Panc1 (cell line): Measurements from ENCODE around the gene COMMD2. TPM values are rescaled to one million over a fixed set of nuclear protein-coding genes. Genes with fewer than 3 reads are reported as not detected.

Source experiments
- ATAC-seq: fragments of 200-7000 bp; cut with Tn5 transposase; 2 replicates; pipeline ENCODE4 v1.9.1; 2020; ENCODE audit warnings: mild to moderate bottlenecking, moderate library complexity
- BruUV-seq: library from RNA; stranded (reverse); fragments of 400-500 nt; replicated peaks from 2 replicates; lab custom pipeline; 2021; lab: Mats Ljungman, UMichigan
- CTCF ChIA-PET: fragments of 300-600 bp; sonication (Branson Sonifier 250); formaldehyde crosslinking; loops from one replicate; lab custom pipeline; 2022; ENCODE audit warnings: antibody characterized with exemption; lab: Charles Lee
- POLR2A ChIA-PET: fragments of 300-600 bp; sonication (Branson Sonifier 250); formaldehyde crosslinking; loops from one replicate; lab custom pipeline; 2022; ENCODE audit warnings: antibody characterized with exemption; lab: Charles Lee
- DNase-seq: peaks from one replicate; pipeline ENCODE4 v3.0.0-alpha.2; 2010; ENCODE audit warnings: low read depth, low spot score
- H3K27ac ChIP-seq: 2 replicates; pipeline ENCODE4 v1.5.1; 2011; ENCODE audit warnings: mild to moderate bottlenecking, low read length, inconsistent platforms
- H3K27me3 ChIP-seq: fragments of 200-500 bp; sonication (Bioruptor generic); 2 replicates; pipeline ENCODE4 v1.6.0; 2014; ENCODE audit warnings: low read length, inconsistent platforms; ENCODE audit not compliant: control insufficient read depth, insufficient read depth
- H3K36me3 ChIP-seq: fragments of 200-500 bp; sonication (Bioruptor generic); 2 replicates; pipeline ENCODE4 v1.5.1; 2014; ENCODE audit warnings: inconsistent platforms, mild to moderate bottlenecking, low read length, moderate library complexity; ENCODE audit not compliant: control insufficient read depth, insufficient read depth
- H3K4me1 ChIP-seq: 2 replicates; pipeline ENCODE4 v1.5.1; 2011; ENCODE audit warnings: inconsistent platforms, mild to moderate bottlenecking, low read length, moderate library complexity; ENCODE audit not compliant: control insufficient read depth, insufficient read depth
- H3K4me3 ChIP-seq, 2 experiments: 2 replicates each; pipeline ENCODE4 v1.5.1; 2011 to 2012; ENCODE audit warnings: low read depth in 2 of 2, low read length in 2 of 2, mild to moderate bottlenecking in 2 of 2, inconsistent platforms in 1 of 2, moderate library complexity in 1 of 2
- H3K9me3 ChIP-seq: fragments of 200-500 bp; sonication (Bioruptor generic); 2 replicates; pipeline ENCODE4 v1.5.1; 2014; ENCODE audit warnings: low read depth, mild to moderate bottlenecking, inconsistent platforms, low read length, moderate library complexity; ENCODE audit not compliant: control insufficient read depth, insufficient read depth
- CTCF ChIP-seq: fragments of 450-650 bp; IDR thresholded peaks from 2 replicates; pipeline ENCODE4 v1.5.1; 2017; ENCODE audit warnings: mild to moderate bottlenecking
- POLR2AphosphoS5 ChIP-seq: IDR thresholded peaks from 2 replicates; pipeline ENCODE4 v1.6.1; 2012; ENCODE audit warnings: mild to moderate bottlenecking, low read depth, low read length, moderate library complexity
- REST ChIP-seq, 2 experiments: IDR thresholded peaks; 2 replicates each; pipeline ENCODE4 v1.6.1; 2011 to 2012; ENCODE audit warnings: low read depth in 2 of 2, control low read depth in 1 of 2, low read length in 1 of 2, mild to moderate bottlenecking in 1 of 2, moderate library complexity in 1 of 2; ENCODE audit not compliant: insufficient read depth in 1 of 2
- SIN3A ChIP-seq: IDR thresholded peaks from 2 replicates; pipeline ENCODE4 v1.6.1; 2012; ENCODE audit warnings: low read depth, mild to moderate bottlenecking, low read length, moderate library complexity, borderline replicate concordance; ENCODE audit not compliant: insufficient read depth
- TCF7L2 ChIP-seq: IDR thresholded peaks from 2 replicates; pipeline ENCODE4 v1.6.1; 2011; ENCODE audit warnings: mild to moderate bottlenecking, low read depth, low read length, inconsistent platforms
- in situ Hi-C: cut with HindIII; loops from 2 replicates; pipeline ENCODE4 v1.10.0; 2016; ENCODE audit warnings: low sequenced_read_pairs, low pct_unique_long_range_greater_than_20kb
- intact Hi-C: fragments of 100-400 bp; cut with micrococcal nuclease; formaldehyde crosslinking; loops from one replicate; pipeline ENCODE4 v1.10.0; 2022; ENCODE audit not compliant: unreplicated experiment
- total RNA-seq: library from RNA; stranded (reverse); gene quantifications from one replicate; pipeline ENCODE4 v1.2.1, GENCODE V29; 2021; ENCODE audit not compliant: unreplicated experiment

Gene COMMD2
- total RNA-seq, 1 experiment from 2014 or later, result 70.2 TPM

- intact Hi-C loops, result loop anchor here (5.0 kb wide), 1 partner anchor 39 kb away; no protein-coding TSS in a partner anchor
- DNase-seq (no peak), ATAC-seq (no peak)
- BruUV-seq, result no TSS peak
- peaks cover 3% of the 10 kb centered on the region; the same call in 1 of the 2 replicates for H3K27me3 ChIP-seq
- no peaks in the 10 kb centered on the region for H3K9me3 ChIP-seq
- TF ChIP-seq SIN3A (no peak), POLR2AphosphoS5 (no peak), TCF7L2 (no peak), REST (IDR thresholded peaks at IDR 0.05; ENCODE audit: insufficient read depth in 1 of 2, low read depth in 2 of 2, low read length in 1 of 2) (no peak), CTCF (no peak)
- H3K36me3 ChIP-seq, result no peaks in the 10 kb centered on the region
- H3K4me3 ChIP-seq, result no peak overlapping the region
- H3K4me1 ChIP-seq, result no peaks in the 10 kb centered on the region
- no peak overlapping the region for H3K27ac ChIP-seq
- in situ Hi-C loops, result no loop called here
- ChIA-PET CTCF (interaction anchor here (0.9 kb wide), 1 partner anchor 39 kb away, joined by 3 read pairs; no protein-coding TSS in a partner anchor), POLR2A (no interaction called here)
These were observed 16.4 kb upstream of the COMMD2 start for GRCh38 chr3:149768704-149769103.

- no TSS peak for BruUV-seq
- intact Hi-C loops, result loop anchor here (5.0 kb wide), 1 partner anchor 40 kb away; no protein-coding TSS in a partner anchor
- in situ Hi-C loops, result no loop called here
These were observed 15.4 kb upstream of the COMMD2 start for GRCh38 chr3:149767720-149768119.

More at GRCh38 chr3:149767720-149768119, 15.4 kb upstream of the COMMD2 start:
- TF ChIP-seq TCF7L2 (no peak), REST (IDR thresholded peaks at IDR 0.05; ENCODE audit: insufficient read depth in 1 of 2, low read depth in 2 of 2, low read length in 1 of 2) (no peak), POLR2AphosphoS5 (no peak), CTCF (no peak), SIN3A (no peak)
- POLR2A ChIA-PET, result interaction anchor here (0.7 kb wide), 1 partner anchor 39 kb away, joined by 5 read pairs; no protein-coding TSS in a partner anchor
- H3K36me3 ChIP-seq, result no peaks in the 10 kb centered on the region
- no peak overlapping the region for H3K27ac ChIP-seq
- peaks cover 3% of the 10 kb centered on the region; the same call in 1 of the 2 replicates for H3K27me3 ChIP-seq
- H3K4me1 ChIP-seq, result no peaks in the 10 kb centered on the region
- no peak for ATAC-seq
- H3K4me3 ChIP-seq, result no peak overlapping the region
- H3K9me3 ChIP-seq, result no peaks in the 10 kb centered on the region
- CTCF ChIA-PET, result interaction anchor here (2.7 kb wide), 1 partner anchor 40 kb away, joined by 30 read pairs; no protein-coding TSS in a partner anchor
- DNase-seq, result no peak
